GM18870 (cell line): Measurements from ENCODE around the gene MFNG.
"Not testable (repeated sequence)": the region's sequence is repeated elsewhere in the genome, so short reads cannot be mapped to it uniquely, and the experiment has no call there.

ENCODE experiments used
- ATAC-seq: cut with Tn5 transposase; IDR thresholded peaks from one replicate; pipeline ENCODE4 v1.9.1; 2021; ENCODE audit warnings: moderate library complexity; ENCODE audit not compliant: unreplicated experiment

MFNG gene

DNA sequence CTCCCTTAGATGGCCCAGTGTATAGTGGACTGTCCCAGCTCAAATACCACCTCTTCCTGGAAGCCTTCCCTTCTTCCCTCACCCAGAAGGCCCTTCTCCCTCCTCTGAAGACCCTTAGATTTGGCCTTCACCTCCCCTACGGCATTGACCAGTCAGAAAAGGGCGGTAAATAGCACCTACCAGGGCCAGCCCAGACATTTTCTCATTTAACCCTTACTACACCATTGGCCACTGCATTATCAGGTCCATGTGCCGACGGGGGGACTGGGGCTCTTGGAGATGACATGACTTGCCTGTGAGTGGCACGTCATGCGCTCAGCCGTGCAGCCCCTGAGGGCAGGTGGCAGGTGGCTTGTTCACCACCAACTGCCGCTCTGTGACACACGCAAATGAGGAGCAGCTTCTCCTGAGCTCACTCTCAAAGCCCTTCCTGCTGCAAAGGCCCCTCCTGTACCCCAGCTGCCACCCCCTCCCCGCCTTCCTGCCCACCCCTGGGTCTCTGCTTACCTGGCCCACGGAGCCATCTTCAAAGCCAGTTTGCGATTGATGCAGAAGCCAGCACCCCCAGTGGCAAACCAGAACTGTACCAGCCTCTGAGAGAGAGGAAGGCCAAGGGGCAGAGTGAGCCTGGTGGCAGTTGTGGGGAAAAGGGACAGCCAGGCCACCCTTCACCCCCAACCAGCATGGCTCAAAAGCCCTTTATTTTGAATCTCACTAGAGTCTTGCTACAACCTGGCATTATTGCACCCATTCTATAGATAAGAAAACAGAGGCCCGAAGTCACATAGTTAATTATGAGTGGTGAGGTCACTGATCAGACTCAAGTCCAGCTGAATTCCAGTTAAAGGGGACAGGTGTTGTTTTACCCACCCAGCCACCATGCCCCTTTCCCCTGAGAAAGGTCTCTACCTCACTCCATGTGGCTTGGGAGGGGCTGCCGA is 9.5 kb downstream of the MFNG start:
- no peak for ATAC-seq

- ATAC-seq: no peak
These were observed 11.6 kb downstream of the MFNG start for GRCh38 chr22:37474447-37475090.

GRCh38 chr22:37473437-37473946 is 12.7 kb downstream of the MFNG start:
- ATAC-seq: no peak

DNA sequence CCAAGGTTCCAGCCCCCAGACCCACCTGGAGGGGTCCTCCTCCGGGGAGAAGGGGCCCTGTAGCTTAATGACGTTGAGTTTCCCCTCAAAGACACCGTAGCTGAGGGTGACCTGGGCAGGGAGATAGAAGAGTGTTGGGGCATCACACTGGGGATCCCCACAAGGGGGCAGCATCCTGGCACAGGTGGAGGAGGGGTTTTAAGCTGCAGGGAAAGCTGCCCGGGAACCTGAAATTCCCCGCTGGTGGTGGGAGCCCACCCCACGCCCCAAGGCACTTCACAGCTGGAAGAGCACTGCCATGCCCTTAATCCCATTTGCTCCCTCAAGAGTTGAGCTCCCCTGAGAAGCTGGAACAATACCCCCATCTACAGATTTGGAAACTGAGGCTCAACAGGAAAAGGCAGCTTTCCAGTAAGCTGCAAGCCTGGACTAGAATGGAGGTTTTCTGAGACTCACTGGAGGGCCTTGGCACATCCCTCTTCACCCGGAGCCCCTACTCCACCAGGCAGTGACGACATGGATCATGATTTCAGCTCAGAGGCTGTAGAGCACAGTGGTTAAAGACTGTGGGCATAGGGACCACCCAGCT is 13.7 kb downstream of the MFNG start:
- ATAC-seq: no peak

DNA sequence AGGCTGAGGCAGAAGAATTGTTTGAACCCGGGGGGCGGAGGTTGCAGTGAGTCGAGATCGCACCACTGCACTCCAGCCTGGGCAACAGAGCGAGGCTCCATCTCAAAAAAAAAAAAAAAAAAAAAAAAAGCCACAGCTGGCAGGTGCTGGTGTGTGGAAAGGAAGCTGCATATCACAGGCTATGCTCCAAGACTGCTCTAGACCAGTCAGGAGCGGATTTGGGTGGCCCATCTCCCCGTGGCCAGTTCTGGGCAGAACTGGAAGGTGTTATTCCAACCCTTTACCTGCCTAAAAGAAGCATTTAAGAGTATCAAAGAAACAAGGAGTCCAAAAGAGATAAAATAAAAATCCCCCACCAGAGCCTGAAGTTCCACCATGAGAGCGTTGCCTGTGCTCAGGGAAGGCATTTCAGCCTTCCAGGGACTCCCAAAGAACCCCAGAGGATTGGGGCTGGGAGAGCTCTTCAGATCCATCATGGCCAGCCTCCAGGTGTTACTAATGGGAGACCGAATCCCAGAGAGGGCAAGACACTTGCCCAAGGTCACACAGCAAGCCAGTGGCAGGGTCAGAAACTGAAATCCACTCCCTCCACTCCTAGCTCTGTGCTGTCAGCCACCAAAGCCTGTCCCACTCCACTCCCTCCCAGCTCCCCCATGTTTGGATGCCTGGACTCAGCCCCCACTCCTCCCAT is 14.3 kb downstream of the MFNG start:
- ATAC-seq: no peak

DNA sequence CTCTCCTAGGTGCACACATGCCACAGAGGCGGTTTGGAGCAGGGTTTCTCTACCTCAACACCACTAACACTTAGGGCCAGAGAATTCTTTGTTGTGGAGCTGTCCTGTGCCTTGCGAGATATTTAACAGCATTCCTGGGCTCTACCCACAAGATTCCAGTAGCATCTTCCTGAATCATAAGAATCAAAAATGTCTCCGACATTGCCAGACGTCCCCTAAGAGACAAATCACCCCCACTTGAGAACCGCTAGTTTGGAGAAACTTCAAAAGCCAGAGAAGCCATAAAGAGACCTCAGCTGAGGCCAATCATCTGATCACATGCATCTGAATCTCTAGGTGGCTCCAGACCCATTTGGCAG is 16.1 kb downstream of the MFNG start:
- no peak for ATAC-seq

DNA sequence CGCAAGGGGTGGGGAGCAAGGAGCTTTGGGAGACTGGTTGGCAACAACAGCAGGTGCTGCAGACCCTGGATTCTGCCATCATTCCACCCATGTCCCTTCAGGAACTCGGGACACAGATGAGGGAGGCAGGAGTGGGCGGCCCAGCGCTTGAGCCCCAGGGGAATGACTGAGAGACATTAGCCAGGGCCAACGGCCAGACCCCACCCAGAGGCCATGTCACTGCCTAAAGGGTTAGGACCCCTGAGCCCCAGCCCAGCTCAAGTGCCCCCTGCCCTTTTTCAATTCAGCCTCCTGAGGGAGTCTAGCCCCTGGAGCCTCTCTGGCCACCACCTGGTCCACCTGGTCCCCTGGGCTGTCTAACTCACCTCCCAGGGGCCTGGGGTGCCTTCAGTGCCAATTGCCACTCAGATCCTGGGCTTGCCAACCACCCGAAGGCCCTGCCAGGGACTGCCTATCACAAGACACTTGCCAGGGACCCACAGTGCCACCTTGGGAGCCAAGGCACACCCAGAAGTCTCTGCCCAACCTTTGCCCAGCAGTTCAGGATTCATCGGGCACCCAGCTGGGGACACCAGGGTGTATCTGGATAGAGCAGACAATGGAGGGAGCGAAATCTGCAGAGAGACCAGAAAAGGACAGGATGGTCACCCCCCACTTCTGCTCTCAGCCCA is 16.6 kb downstream of the MFNG start:
- ATAC-seq: no peak

DNA sequence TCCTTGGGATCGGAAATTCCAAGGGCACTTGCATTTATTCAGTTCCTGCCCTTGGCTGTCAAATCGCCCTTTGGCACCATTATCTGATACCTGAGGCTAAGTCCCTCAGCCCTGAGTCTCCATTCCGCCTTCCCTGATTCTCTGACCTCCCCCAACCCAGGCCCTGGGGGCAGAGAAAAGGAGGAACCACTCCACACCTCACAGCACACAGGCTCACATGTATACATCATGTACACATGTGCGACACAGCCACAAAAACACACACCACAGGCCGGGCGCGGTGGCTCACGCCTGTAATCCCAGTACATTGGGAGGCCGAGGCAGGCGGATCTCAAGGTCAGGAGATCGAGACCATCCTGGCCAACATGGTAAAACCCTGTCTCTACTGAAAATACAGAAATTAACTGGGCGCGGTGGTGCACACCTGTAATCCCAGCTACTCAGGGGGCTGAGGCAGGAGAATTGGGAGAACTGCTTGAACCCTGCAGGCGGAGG is 17.9 kb downstream of the MFNG start:
- ATAC-seq: not testable (repeated sequence)

DNA sequence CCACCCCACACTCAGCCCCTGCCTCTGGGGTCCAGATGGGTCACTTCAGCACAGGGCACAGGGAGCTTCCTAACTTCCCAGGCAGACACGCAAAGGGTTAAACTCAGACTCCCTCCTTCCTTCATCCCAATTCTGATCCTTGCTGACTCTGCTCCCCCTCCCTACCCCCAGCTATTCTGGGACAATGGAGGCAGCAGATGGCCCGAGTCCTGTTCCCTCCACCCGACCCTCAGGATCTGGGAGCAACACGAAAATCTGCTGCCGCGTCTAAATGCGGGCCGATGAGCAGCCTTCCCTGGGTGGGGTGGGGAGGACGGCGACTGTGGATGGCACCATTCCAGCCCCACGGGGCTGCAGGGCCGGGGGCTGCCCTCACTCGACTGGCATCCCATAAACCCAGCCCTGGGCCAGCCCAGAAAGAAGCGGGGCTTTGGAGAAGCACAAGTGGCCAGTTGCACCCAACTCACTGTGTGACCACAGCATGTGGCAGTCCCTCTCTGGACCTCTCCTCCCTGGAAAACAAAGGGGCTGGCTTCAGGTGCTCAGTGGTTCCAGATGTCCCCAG is 18.7 kb downstream of the MFNG start:
- ATAC-seq: no peak

- no peak for ATAC-seq
These were observed 22.0 kb downstream of the MFNG start for GRCh38 chr22:37464181-37464580.

GRCh38 chr22:37462983-37463382 is 23.2 kb downstream of the MFNG start:
- no peak for ATAC-seq

DNA sequence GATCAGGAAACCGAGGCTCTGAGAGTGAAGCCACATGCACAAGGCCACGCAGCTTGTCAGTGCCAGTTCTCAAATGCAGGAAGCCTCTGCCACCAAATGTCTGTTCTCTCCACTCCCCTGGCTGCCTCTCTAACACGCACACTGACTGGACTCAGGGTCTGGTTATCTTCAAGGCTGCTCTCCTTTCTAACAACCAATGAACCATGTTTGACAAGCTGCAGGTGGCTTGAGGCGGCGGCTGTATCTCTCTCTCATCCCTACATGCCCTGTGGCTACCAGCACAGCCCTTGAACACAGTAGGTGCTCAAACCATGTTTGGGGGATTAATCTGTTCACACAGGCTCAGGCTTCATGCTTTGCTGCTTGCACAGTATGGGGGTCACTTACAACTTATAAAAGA is 23.7 kb downstream of the MFNG start:
- no peak for ATAC-seq

- ATAC-seq: no peak
These were observed 24.2 kb downstream of the MFNG start for GRCh38 chr22:37461961-37462360.

- ATAC-seq: no peak
These were observed 25.5 kb downstream of the MFNG start for GRCh38 chr22:37460684-37461083.

- no peak for ATAC-seq
These were observed 27.0 kb downstream of the MFNG start for GRCh38 chr22:37459206-37459605.

GRCh38 chr22:37457093-37457893 is 28.9 kb downstream of the MFNG start:
- ATAC-seq: no peak

- ATAC-seq: no peak
These were observed 29.8 kb downstream of the MFNG start for GRCh38 chr22:37456346-37456745.

- no peak for ATAC-seq
These were observed 30.3 kb downstream of the MFNG start for GRCh38 chr22:37455896-37456295.
